Kidney tubule cell (primary cell): Measurements from ENCODE around the gene ZNF337.
"Not testable (repeated sequence)": the region's sequence is repeated elsewhere in the genome, so short reads cannot be mapped to it uniquely, and the experiment has no call there.

Experiments
- DNase-seq: peaks from one replicate; pipeline ENCODE4 v3.0.0-alpha.2; 2018; ENCODE audit warnings: low spot score

The ZNF337 gene

DNA sequence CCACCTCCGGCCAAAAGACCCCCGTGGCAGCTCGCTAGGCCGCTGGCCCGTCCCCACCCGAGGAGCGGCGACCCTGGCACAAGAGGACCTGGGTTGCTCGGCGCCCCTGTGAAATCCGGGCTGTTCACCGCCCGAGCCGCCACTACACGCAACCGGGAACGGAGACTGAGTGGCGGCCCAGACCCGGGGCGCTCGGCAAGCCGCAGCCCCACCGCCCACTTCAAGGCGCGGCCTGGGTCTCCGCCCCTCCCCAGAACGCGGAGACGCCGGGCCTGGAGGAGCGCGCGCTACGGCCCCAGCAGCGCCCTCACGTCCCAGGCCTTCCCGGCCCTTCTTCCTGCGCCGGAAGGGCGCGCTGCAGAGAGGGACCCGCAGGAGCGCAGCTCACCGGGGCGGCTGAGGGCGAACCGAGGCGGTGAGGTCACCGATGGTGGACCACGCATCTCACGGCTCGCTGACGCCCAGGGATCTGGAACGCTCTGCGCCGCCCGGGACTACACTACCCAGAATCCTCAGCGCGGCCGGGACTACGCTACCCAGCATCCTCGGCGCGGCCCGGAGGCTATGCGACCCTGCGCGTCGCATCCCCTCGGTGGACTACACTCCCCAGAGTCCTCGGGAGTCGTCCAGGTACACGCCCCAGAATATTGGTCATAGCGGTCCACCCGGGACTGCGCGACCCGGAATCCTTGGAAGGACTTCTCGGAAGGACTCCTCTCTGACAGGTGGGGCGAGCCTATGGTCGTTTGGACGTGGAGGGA is at the start of gene ZNF337:
Gene ZNF337 (minus strand): TSS at position 483 of the 761 bp plus-strand sequence. CDS start 10,436 bp downstream, outside the sequence.
- peak; percentile 99 for DNase-seq

DNA sequence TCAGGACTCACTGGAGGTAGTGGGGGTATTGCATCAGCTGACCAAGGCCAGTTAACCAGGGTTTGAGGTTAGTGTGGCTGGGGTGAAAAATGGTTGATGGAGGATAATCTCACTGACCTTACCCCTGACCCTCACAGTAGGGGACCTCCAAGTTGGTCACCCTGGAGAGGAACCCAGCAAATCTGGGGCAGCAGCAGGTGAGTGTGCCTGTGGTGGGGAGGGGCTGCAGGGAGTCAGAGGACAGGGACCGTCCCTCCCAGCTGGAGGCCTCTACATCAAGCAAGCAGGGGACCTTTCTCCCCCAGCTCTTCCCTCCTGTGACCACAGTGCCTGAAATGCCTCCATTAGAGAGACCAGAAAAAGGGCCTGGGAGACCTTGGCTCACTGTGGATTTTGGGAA is 49.1 kb upstream of the ZNF337 start:
- no peak for DNase-seq

DNA sequence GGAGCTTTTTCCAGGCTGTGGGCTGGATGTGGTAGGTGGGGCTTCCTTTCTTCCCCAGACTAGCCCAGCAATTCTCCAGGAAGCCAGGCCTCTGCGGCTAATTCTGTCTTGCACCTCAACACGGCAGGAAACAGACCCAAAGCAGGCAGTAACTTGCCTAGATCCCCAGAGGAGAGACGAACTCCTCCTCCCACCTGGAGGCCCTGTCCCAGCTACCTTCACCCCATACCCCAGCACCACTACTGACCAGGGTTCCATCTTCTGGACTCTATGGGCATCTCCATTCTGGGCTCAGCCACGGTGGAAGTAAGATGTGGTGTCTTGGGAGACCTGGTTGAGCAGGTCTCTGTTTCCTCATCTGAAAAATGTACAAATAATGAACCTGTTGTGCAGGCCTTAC is 48.4 kb upstream of the ZNF337 start:
- no peak for DNase-seq

DNA sequence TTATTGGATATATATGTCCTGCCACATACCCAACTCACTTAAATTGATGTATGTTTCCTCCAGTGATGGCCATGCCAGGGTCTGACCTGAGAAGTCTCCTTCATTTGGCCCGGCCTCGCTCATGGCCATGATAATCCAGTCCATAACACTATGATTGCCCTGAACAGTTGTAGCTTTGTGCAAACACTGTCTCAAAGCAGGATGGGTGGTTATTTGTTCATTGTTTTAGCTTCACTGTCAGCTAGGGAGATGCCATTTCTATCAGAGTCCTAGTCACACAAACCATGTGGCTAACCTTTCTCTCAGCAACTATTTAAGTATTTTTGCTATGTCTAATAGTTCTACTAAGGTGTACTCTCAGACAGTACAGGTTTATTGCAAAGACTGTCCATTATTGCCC is 47.6 kb upstream of the ZNF337 start:
- DNase-seq: no peak

DNA sequence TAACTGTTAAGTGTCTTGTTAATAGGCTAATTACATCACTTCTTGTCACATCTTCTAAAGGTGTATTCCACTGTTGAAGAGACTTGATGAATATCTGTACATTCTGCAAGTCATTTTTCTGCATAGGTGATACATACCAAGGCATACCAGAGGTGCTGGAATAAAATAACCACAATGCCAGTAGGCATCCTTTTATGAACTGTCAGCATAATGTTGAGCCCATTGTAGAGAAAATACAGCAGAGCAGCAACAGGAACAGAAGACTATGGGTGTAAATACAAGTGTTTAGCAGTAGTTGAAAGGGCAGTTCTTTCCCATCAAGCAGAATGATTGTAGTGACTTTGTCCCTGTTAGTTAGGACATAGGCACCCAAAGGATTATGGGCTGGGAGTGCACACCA is 44.4 kb upstream of the ZNF337 start:
- DNase-seq: no peak

DNA sequence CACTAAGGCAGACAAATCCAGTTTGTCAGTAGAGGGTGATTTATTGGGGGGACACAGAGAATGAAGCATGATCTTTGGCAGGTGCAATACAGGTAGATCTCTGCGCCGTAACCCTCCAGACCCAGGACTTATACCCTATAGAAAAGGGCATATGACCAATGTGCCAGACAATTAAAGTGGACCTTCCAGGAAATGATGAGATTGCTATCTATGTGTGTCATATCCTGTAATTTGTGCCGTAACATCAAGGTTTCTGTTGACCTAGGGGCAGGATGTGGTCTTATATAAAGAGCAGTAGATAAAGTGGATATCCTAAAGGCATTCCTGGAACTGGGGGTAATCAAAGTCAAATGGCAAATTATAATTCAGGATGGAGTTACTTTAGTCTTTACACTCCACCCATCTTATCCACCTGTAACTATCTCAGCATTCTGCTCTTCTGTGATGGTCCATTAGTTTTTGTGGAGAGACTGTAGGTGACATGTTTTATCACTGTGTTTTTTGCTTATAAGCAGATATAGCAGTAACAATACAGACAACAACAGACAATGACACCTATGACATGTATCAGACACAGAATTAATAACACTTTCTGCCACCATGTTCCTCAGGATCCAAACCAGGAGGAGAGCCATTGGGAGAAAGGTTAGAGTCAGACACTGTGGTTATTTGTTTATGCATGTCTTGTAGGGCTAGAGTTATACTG is 43.1 kb upstream of the ZNF337 start:
- peak; percentile 55 for DNase-seq

DNA sequence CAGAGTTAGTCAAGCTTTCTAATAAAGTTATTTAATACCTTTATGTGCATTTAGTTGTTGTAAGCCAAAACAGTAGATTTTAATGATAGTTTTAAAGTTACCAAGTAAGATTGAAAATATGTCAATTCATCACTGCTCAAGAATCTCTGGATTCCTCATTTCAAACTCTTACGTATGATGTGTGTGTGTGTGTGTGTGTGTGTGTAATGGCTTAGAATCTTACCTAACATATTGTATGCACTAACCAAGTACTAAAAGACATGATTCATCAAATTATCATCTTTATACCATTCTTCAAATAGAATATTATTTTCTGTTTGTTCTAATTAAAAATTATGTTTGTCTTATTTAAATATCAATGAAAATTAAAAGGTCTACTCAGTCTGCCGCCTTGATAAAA is 41.5 kb upstream of the ZNF337 start:
- DNase-seq: peak; percentile 55

DNA sequence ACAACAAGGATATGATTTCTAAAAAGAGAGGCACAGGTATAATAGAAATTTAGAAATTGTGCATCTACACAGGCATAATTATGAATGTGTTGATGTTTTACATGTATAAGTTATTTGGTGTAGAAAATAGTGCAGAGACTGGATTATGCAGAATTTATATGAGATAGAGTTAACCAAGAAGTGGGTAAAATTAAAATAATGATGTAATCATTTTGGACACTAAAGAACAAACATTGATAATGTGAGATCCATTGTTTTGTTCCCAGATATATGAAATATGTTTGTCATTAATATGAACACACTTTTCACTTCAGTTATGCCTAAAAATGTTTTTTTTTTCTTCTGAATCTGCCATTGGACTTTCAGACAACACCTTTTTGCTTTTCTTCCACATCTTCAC is 37.2 kb upstream of the ZNF337 start:
- no peak for DNase-seq

DNA sequence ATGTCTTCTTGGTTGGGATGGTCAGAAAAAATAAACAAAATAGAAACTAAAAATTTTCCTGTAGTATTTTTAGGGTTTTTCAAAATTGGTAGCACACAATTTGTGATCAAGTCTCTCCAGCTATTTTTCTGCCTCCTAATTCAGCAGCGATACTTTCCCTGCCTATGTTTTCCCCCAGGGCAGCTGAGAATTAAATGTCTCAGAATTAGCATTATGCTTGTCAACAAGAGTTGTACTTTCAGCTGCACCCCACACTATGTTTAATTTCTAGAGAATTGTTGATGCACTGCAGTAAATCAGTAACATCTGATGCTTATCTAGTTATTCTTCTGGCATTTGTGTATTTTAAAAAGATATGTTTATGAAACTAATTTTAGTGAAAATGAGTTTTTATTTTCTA is 34.2 kb upstream of the ZNF337 start:
- no peak for DNase-seq

DNA sequence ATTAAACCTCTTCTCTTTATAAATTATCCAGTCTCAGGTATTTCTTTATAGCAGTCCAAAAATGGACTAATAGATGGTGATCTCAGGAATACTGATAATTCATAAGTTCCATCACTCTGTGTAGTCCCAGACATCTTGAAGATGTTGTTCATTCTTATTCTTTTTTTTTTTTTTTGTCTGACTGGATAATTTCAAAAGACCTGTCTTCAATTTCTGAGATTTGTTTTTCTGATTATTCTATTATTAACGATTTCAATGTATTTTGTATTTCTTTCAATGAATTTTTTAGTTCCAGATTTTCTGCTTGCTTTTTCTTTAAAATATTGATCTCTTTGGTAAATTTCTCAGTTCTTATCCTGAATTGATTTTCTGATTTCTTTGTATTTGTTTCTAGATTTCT is 29.7 kb upstream of the ZNF337 start:
- DNase-seq: no peak

DNA sequence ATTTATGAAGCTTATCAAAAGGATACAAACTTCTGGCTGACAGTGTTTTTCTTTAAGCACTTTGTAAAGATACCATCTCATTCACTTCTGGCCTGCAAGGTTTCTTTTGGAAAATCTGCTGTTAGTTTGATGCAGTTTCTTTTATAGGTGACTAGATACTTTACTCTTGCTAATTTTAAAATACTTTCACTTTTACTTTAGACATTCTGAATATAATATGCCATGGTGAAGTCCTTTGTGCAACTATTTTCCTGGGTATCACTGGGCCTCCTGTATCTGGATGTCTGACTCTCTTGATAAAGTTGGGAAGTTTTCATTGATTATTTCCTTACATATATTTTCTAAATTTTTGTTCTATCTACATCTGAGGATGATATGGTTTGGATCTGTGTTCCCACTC is 29.0 kb upstream of the ZNF337 start:
- DNase-seq: no peak

DNA sequence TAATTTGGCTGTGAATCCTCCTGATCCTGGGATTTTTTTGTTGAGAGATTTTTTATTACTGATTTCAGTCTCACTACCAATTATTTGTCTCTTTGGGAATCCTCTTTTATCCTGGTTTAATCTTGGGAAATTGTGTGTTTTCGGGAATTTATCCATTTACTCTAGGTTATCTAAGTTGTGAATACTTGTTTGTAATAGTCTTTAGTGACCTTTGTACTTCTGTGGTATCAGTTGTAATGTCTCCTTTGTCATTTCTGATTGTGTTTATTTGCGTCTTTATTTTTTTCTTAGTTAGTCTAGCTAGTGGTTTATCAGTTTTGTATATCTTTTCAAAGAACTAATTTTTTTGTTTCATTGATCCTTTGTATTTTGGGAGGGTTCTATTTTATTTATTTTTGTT is 27.3 kb upstream of the ZNF337 start:
- DNase-seq: no peak

DNA sequence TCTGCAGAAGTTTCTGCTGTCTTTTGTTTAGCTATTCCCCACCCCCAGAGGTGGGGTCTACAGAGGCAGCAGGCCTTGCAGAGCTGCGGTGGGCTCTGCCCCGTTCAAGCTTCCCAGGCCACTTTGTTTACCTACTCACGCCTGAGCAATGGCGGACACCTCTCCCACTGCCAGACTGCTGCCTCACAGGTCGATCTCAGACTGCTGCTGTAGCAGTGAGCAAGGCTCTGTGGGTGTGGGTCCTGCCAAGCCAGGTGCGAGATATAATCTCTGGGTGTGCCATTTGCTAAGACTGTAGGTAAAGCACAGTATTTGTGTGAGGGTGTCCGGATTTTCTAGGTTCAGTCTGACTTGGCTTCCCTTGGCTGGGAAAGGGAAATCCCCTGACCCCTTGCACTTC is 23.6 kb upstream of the ZNF337 start:
- DNase-seq: no peak

DNA sequence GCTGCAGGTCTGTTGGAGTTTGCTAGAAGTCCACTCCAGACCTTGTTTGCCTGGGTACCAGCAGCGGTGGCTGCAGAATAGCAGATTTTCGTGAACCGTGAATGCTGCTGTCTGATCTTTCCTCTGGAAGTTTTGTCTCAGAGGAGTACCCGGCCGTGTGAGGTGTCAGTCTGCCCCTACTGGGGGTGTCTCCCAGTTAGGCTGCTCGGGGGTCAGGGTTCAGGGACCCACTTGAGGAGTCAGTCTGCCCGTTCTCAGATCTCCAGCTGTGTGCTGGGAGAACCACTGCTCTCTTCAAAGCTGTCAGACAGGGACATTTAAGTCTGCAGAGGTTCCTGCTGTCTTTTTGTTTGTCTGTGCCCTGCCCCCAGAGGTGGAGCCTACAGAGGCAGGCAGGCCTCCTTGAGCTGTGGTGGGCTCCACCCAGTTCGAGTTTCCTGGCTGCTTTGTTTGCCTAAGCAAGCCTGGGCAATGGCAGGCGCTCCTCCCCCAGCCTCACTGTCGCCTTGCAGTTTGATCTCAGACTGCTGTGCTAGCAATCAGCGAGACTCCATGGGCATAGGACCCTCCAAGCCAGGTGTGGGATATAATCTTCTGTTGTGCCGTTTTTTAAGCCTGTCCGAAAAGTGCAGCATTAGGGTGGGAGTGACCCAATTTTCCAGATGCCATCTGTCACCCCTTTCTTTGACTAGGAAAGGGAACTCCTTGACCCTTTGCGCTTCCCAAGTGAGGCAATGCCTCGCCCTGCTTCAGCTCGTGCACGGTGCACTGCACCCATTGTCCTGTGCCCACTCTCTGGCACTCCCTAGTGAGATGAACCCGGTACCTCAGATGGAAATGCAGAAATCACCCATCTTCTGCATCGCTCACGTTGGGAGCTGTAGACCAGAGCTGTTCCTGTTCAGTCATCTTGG is 22.5 kb upstream of the ZNF337 start:
- not testable (repeated sequence) for DNase-seq

DNA sequence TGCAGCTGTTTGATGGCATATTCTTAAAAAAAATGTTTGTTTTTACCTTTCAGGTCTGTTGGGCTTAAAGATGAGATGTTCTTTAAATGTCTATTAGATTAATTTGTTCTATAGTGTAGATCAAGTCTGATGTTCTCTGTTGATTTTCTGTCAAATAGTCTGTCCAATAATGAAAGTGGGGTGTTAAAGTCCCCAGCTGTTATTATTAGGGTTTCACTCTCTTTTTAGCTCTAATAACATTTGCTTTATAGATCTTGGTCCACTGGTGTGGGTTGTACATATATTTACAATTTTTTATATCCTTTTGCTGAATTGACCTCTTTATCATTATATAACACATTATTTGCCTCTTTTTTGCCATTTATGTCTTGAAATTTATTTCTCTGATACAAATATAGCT is 11.0 kb upstream of the ZNF337 start:
- no peak for DNase-seq

DNA sequence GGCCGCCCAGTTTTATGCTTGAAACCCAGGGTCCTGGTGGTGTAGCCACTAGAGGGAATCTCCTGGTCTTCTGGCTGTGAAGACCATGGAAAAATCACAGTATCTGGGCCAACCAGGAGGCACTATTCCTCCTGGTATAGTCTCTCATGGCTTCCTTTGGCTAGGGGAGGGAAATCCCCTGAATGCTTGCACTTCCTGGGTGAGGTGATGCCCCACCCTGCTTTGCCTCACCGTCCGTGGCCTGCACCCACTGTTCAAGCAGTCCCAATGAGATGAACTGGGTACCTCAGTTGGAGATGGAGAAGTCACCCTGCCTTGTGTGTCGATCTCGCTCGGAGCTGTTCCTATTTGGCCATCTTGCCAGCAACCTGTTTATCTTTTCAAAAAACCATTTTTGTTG is 10.1 kb upstream of the ZNF337 start:
- no peak for DNase-seq

DNA sequence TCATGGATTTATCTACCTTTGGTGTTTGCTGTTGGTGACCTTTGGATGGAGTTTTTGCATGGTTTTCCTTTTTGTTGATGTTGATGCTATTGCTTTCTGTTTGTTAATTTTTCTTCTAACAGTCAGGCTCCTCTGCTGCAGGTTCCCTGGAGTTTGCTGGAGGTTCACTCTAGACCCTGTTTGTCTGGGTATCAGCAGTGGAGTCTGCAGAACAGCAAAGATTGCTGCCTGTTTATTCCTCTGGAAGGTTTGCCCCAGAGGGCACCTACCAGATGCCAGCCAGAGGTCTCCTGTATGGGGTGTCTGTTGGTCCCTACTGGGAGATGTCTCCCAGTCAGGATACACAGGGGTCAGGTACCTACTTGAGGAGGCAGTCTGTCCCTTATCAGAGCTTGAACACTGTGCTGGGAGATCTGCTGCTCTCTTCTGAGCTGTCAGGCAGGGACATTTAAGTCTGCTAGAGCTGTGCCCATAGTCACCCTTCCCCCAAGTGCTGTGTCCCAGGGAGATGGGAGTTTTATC is 9.2 kb upstream of the ZNF337 start:
- DNase-seq: no peak

DNA sequence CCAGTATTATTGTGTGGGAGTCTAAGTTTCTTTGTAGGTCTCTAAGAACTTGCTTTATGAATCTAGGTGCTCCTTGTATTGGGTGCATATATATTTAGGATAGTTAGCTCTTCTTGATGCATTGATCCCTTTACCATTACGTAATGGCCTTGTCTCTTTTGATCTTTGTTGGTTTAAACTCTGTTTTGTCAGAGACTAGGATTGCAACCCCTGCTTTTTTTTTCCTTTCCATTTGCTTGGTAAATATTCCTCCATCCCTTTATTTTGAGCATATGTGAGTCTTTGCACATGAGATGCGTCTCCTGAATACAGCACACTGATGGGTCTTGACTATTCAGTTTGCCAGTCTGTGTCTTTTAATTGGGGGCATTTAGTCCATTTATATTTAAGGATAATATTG is 7.7 kb upstream of the ZNF337 start:
- not testable (repeated sequence) for DNase-seq

DNA sequence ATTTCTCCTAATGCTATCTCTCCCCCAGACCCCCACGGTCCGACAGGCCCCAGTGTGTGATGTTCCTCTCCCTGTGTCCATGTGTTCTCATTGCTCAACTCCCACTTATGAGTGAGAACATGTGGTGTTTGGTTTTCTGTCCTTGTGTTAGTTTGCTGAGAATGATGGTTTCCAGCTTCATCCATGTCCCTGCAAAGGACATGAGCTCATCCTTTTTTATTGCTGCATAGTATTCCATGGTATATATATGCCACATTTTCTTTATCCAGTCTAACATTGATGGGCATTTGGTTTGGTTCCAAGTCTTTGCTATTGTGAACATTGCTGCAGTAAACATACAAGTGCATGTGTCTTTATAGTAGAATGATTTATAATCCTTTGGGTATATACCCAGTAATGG is 4.2 kb upstream of the ZNF337 start:
- not testable (repeated sequence) for DNase-seq

DNA sequence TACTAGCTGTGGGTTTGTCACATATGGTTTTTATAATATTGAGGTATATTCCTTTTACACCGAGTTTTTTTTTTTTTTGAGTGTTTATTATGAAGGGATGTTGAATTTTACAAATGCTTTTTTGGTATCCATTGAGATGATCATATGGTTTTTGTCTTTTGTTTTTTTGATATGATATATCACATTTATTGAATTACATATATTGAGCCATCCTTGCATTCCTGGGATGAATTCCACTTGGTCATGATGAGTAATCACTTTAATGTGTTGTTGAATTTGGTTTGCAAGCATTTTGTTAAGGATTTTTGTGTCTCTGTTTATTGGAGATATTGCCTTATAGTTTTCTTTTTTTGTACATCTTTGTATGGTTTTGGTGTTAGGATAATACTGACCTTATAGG is 3.3 kb upstream of the ZNF337 start:
- peak; percentile 9 for DNase-seq

DNA sequence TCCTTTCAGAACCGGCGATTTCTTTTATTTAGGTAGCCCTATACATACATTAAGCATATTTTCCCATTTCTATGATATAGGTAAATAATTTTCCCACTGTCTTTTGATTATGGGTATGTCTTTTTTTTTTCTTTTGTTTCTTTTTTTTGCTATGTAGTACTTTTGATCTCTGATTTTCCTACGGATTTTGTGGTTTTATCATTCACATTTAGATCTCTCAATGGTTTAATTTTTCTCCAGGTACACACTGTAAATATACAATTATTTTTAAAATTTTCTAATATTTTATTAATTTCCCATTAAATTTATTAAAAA is 436 bp upstream of the ZNF337 start:
- DNase-seq: no peak

DNA sequence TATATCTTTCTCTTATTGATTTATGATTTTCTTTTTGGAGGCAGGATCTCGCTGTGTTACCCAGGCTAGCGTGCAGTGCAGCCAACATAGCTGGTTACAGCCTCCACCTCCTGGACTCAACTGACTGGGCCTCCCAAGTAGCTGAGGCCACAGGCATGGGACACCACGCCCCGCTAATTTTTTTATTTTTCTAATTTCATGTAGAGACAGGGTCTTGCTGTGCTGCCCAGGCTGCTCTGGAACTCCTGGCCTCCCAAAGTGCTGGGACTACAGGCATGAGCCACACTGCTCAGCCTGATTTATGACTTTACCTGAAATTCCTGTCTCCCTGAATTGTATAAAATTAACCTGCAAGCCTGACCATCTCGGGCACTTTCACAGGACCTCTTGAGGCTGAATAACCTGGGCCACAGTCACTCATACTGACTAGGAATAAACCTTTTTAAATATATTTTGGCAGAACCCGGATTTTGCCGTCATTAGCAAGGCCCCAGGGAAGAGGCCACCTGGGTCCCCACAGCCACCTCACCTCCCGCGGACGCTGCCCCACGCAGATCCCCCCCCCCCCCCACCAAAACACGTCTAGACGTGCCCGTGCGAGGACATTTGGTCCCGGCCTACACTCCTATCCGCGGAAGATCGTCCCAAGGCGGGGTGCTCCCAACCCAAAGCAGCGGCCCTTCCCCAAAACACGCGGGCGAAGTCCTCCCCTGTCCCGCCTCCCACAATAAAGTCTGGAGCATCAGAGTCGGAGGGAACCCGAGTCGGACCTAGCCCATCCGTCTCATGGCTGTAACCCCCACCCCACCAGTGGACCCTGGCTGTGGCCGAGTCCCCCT is 902 bp downstream of the ZNF337 start:
- peak; percentile 29 for DNase-seq
